MM.1S (cell line): ENCODE data around the gene SF3A2.

Experiments used
- EZH2phosphoT487 ChIP-seq: fragments of 300-600 bp; sonication (generic); IDR thresholded peaks from 2 replicates; pipeline ENCODE4 v1.6.1; 2018; ENCODE audit warnings: antibody characterized with exemption, low read length
- TF ChIP-seq, protein P1 (sequence below): fragments of 300-600 bp; sonication (generic); IDR thresholded peaks from 2 replicates; pipeline ENCODE4 v1.5.1; 2016; ENCODE audit warnings: antibody characterized with exemption, low read length, mixed read lengths

DNA sequence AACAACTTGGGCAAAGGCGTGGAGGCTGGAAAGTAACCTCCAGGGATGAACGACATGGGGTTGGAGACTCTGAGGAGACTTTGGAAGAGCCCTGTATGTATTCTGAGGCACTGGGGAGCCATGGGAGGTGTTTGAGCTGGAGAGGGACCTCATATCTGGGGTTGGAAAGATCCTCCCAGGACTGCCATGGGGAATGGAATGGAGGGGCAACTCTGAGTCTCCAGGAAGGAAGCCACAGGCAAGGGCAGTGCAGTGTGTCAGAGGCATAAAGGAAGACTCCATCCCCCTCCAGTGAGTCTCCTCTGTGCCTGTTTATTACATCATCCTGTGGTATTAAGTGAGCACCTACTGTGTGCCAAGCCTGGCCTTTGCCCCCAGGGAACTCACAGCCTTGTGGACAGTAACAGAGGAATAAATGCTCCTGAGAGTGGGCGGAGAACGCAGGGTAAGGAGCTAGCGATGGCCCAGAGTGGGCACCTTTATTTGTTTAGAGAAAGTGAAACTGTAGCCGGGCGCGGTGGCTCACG is 37.6 kb downstream of the SF3A2 start:
- TF ChIP-seq, protein P1, sequence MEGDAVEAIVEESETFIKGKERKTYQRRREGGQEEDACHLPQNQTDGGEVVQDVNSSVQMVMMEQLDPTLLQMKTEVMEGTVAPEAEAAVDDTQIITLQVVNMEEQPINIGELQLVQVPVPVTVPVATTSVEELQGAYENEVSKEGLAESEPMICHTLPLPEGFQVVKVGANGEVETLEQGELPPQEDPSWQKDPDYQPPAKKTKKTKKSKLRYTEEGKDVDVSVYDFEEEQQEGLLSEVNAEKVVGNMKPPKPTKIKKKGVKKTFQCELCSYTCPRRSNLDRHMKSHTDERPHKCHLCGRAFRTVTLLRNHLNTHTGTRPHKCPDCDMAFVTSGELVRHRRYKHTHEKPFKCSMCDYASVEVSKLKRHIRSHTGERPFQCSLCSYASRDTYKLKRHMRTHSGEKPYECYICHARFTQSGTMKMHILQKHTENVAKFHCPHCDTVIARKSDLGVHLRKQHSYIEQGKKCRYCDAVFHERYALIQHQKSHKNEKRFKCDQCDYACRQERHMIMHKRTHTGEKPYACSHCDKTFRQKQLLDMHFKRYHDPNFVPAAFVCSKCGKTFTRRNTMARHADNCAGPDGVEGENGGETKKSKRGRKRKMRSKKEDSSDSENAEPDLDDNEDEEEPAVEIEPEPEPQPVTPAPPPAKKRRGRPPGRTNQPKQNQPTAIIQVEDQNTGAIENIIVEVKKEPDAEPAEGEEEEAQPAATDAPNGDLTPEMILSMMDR, result no peak
- no peak for TF ChIP-seq EZH2phosphoT487
